Astrocyte of the spinal cord (primary cell): Measurements from ENCODE around the gene IL18R1.

Experiments
- DNase-seq: peaks from one replicate; pipeline ENCODE4 v3.0.0; 2011; ENCODE audit warnings: low read depth, low spot score
- H3K4me3 ChIP-seq: 2 replicates; pipeline ENCODE4 v1.5.1; 2011; ENCODE audit warnings: low read depth, mild to moderate bottlenecking, low read length, moderate library complexity
- CTCF ChIP-seq: IDR thresholded peaks from 2 replicates; pipeline ENCODE4 v1.5.1; 2012; ENCODE audit warnings: low read depth, mild to moderate bottlenecking, low read length, inconsistent platforms
- in situ Hi-C: cut with HindIII; loops from 2 replicates; pipeline ENCODE4 v1.10.0; 2017; ENCODE audit warnings: low sequenced_read_pairs

Gene IL18R1

GRCh38 chr2:102423368-102423767 lies 67.8 kb downstream of the IL18R1 start:
- no peak for DNase-seq
- in situ Hi-C loops, result no loop called here
- H3K4me3 ChIP-seq, result no peak overlapping the region
- no peak for TF ChIP-seq CTCF

GRCh38 chr2:102424754-102425153 lies 69.2 kb downstream of the IL18R1 start:
- TF ChIP-seq CTCF, result no peak
- no peak for DNase-seq
- in situ Hi-C loops, result no loop called here
- no peak overlapping the region for H3K4me3 ChIP-seq

GRCh38 chr2:102425441-102426132 lies 70.0 kb downstream of the IL18R1 start:
- no peak for TF ChIP-seq CTCF
- no peak overlapping the region for H3K4me3 ChIP-seq
- in situ Hi-C loops, result no loop called here
- DNase-seq, result no peak

- in situ Hi-C loops, result no loop called here
- no peak for DNase-seq
- TF ChIP-seq CTCF, result no peak
- no peak overlapping the region for H3K4me3 ChIP-seq
Observed at GRCh38 chr2:102427249-102427648, 71.7 kb downstream of the IL18R1 start.

- no peak overlapping the region for H3K4me3 ChIP-seq
- DNase-seq, result no peak
- TF ChIP-seq CTCF, result no peak
- in situ Hi-C loops, result no loop called here
Observed at GRCh38 chr2:102428573-102428972, 73.0 kb downstream of the IL18R1 start.

GRCh38 chr2:102432386-102432785 lies 76.8 kb downstream of the IL18R1 start:
- no peak for DNase-seq
- in situ Hi-C loops, result no loop called here
- H3K4me3 ChIP-seq, result no peak overlapping the region
- no peak for TF ChIP-seq CTCF
